ENCODE data around the gene SERINC3. TPM values are rescaled to one million over a fixed set of nuclear protein-coding genes. Genes with fewer than 3 reads are reported as not detected.

The SERINC3 gene
- total and polyA plus RNA-seq, 2 donors (not counting 1 experiment from before 2014, with no cell fraction given), result 31.4 to 51.6 TPM

GRCh38 chr20:44566811-44567210 lies 44.9 kb upstream of the SERINC3 start:
- no peak overlapping the region for H3K4me3 ChIP-seq (ENCODE audit: control extremely low read depth in 1 of 5, extremely low read depth in 1 of 5, insufficient read depth in 1 of 5, low read depth in 2 of 5, low read length in 4 of 5)
- no peak overlapping the region for H3K9ac ChIP-seq (ENCODE audit: low read length)
- H3K4me1 ChIP-seq (ENCODE audit: control insufficient read depth in 2 of 2, insufficient read depth in 2 of 2, low read length in 2 of 2), result no peaks in the 10 kb centered on the region
- Mint-ChIP-seq H3K4me3 (no peak overlapping the region), H3K27me3 (no peaks in the 10 kb centered on the region), H3K9me3 (ENCODE audit: insufficient read depth) (no peaks in the 10 kb centered on the region), H3K4me1 (no peaks in the 10 kb centered on the region), H3K27ac (no peak overlapping the region)
- no peak for TF ChIP-seq CTCF (IDR thresholded peaks at IDR 0.05)
- TF ChIP-seq EZH2 (IDR thresholded peaks at IDR 0.05; ENCODE audit: borderline replicate concordance, insufficient read depth, low read depth, low read length, poor library complexity, severe bottlenecking), result no peak
- no peaks in the 10 kb centered on the region for H3K9me3 ChIP-seq (ENCODE audit: control extremely low read depth in 1 of 3, control insufficient read depth in 2 of 3, insufficient read depth in 1 of 3, low read length in 2 of 3)
- CTCF ChIA-PET, result interaction anchor here (2.6 kb wide), 1 partner anchor 9 kb away, joined by 10 read pairs; no protein-coding TSS in a partner anchor
- H2AFZ ChIP-seq (ENCODE audit: insufficient read depth, low read depth, low read length, poor library complexity, severe bottlenecking), result no peak overlapping the region
- no peaks in the 10 kb centered on the region for H3K27me3 ChIP-seq (replicated peaks in 1 of 4; ENCODE audit: control extremely low read depth in 1 of 4, control insufficient read depth in 3 of 4, insufficient read depth in 4 of 4, low read length in 3 of 4)
- H4K20me1 ChIP-seq (ENCODE audit: control insufficient read depth, insufficient read depth, low read length, poor library complexity, severe bottlenecking), result no peaks in the 10 kb centered on the region
- intact Hi-C loops (cut with micrococcal nuclease), result no loop called here
- DNase-seq (no peak), ATAC-seq (ENCODE audit: low read depth) (no peak)
- H3K4me2 ChIP-seq (replicated peaks; ENCODE audit: low read depth, low read length, poor library complexity, severe bottlenecking), result no peak overlapping the region
- no peaks in the 10 kb centered on the region for H3K79me2 ChIP-seq (ENCODE audit: control insufficient read depth, insufficient read depth, low read length)
- H3K36me3 ChIP-seq (replicated peaks in 1 of 2; ENCODE audit: control extremely low read depth in 1 of 2, control insufficient read depth in 1 of 2, extremely low read depth in 1 of 2, insufficient read depth in 2 of 2, low read length in 1 of 2), result no peaks in the 10 kb centered on the region
- H3K27ac ChIP-seq (ENCODE audit: low read length in 2 of 2), result no peak overlapping the region
- POLR2A ChIA-PET, result no interaction called here

GRCh38 chr20:44566018-44566417 lies 44.1 kb upstream of the SERINC3 start:
- H3K9me3 Mint-ChIP-seq (ENCODE audit: insufficient read depth), result no peaks in the 10 kb centered on the region
- no peak for TF ChIP-seq CTCF (IDR thresholded peaks at IDR 0.05)
- no peak for TF ChIP-seq EZH2 (IDR thresholded peaks at IDR 0.05; ENCODE audit: borderline replicate concordance, insufficient read depth, low read depth, low read length, poor library complexity, severe bottlenecking)
- intact Hi-C loops (cut with micrococcal nuclease), result no loop called here
- no peak for ATAC-seq (ENCODE audit: low read depth)
- Histone ChIP-seq H4K20me1 (ENCODE audit: control insufficient read depth, insufficient read depth, low read length, poor library complexity, severe bottlenecking) (no peaks in the 10 kb centered on the region), H3K4me3 (ENCODE audit: control extremely low read depth in 1 of 5, extremely low read depth in 1 of 5, insufficient read depth in 1 of 5, low read depth in 2 of 5, low read length in 4 of 5) (no peak overlapping the region), H2AFZ (ENCODE audit: insufficient read depth, low read depth, low read length, poor library complexity, severe bottlenecking) (no peak overlapping the region), H3K27me3 (replicated peaks in 1 of 4; ENCODE audit: control extremely low read depth in 1 of 4, control insufficient read depth in 3 of 4, insufficient read depth in 4 of 4, low read length in 3 of 4) (no peaks in the 10 kb centered on the region), H3K9me3 (ENCODE audit: control extremely low read depth in 1 of 3, control insufficient read depth in 2 of 3, insufficient read depth in 1 of 3, low read length in 2 of 3) (no peaks in the 10 kb centered on the region), H3K9ac (ENCODE audit: low read length) (no peak overlapping the region), H3K27ac (ENCODE audit: low read length in 2 of 2) (no peak overlapping the region), H3K4me2 (replicated peaks; ENCODE audit: low read depth, low read length, poor library complexity, severe bottlenecking) (no peak overlapping the region), H3K4me1 (ENCODE audit: control insufficient read depth in 2 of 2, insufficient read depth in 2 of 2, low read length in 2 of 2) (no peaks in the 10 kb centered on the region), H3K36me3 (replicated peaks in 1 of 2; ENCODE audit: control extremely low read depth in 1 of 2, control insufficient read depth in 1 of 2, extremely low read depth in 1 of 2, insufficient read depth in 2 of 2, low read length in 1 of 2) (no peaks in the 10 kb centered on the region), H3K79me2 (ENCODE audit: control insufficient read depth, insufficient read depth, low read length) (no peaks in the 10 kb centered on the region)
- DNase-seq, result no peak
- WGBS (ENCODE audit: insufficient coverage), result no CpG with 5 or more reads among the region's 3 CpGs
- ChIA-PET POLR2A (no interaction called here), CTCF (interaction anchor here (2.6 kb wide), 1 partner anchor 10 kb away, joined by 10 read pairs; no protein-coding TSS in a partner anchor)
- no peaks in the 10 kb centered on the region for H3K4me1 Mint-ChIP-seq
- no peaks in the 10 kb centered on the region for H3K27me3 Mint-ChIP-seq
- H3K27ac Mint-ChIP-seq, result no peak overlapping the region
- no peak overlapping the region for H3K4me3 Mint-ChIP-seq

Data from B cell (primary cell).